GM21367 (cell line): ENCODE data around the gene TXLNB.
A peak's percentile ranks its signal among the peaks of the same experiment; 100 is the strongest.

Experiments used
- ATAC-seq: cut with Tn5 transposase; IDR thresholded peaks from one replicate; pipeline ENCODE4 v1.9.1; 2021; ENCODE audit not compliant: unreplicated experiment

Gene TXLNB

GRCh38 chr6:139291813-139292619, at the start of gene TXLNB:
TSS of gene TXLNB (minus strand) at chr6:139291998. CDS start at chr6:139288899, 3,099 bp downstream.
- peak; percentile 80 for ATAC-seq

DNA sequence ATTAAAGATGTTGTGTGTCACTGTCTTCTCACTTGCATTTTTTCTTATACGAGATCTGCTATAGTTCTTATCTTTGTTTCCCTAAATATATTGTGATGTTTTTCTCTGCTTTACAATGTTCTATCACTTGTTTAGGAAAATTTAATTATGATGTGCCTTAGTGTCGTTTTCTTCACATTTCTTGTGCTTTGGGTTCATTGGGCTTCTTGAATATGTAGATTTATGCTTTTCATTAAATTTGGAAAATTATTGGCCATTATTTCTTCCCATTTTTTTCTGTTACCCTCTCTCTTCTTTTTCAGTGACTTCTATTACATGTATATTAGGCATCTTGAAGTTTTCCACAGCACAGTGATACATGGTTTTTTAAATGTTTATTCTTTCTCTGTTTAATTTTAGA, 49.3 kb upstream of the TXLNB start:
- no peak for ATAC-seq

GRCh38 chr6:139338795-139339194, 47.0 kb upstream of the TXLNB start:
- ATAC-seq = no peak

- no peak for ATAC-seq
These were observed 46.0 kb upstream of the TXLNB start for GRCh38 chr6:139337830-139338229.

- no peak for ATAC-seq
These were observed 45.2 kb upstream of the TXLNB start for GRCh38 chr6:139337001-139337400.

GRCh38 chr6:139336488-139336887, 44.7 kb upstream of the TXLNB start:
- no peak for ATAC-seq

DNA sequence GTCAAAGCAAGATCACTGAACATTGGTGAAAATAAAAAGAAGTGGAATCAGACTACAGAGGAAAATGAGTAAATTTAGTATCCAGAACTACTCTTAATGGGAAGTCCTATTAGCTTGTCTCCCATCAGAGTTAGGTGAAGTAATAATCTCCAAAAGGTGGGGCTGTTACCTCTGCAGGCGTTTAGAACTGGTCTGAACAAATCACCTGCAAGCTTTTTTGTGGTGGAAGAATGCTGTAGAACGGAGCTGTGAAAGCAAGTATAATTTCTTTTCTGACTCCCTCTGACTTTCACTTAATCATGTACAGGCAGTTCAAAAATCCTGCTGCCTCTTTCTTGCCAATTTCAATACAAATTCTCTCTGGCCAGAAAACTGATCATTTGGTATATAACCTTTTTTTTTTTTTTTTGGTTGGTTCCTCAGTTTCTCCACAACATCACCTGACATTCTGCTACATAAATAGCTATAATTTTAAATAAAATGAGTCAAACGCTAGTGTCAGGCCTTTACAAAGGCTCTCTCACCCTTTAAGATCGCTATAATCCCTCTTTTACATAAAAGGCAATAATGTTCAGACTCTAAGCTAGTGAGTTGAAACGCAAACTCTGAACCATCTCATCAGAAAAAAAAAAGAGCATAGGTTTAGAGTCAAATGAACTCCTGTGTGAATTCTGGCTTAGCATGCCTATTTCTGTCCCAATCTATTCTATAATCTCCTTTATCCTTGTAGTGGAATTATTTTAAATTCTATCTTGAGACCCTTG, 43.8 kb upstream of the TXLNB start:
- no peak for ATAC-seq

GRCh38 chr6:139334806-139335446, 43.1 kb upstream of the TXLNB start:
- ATAC-seq = no peak

DNA sequence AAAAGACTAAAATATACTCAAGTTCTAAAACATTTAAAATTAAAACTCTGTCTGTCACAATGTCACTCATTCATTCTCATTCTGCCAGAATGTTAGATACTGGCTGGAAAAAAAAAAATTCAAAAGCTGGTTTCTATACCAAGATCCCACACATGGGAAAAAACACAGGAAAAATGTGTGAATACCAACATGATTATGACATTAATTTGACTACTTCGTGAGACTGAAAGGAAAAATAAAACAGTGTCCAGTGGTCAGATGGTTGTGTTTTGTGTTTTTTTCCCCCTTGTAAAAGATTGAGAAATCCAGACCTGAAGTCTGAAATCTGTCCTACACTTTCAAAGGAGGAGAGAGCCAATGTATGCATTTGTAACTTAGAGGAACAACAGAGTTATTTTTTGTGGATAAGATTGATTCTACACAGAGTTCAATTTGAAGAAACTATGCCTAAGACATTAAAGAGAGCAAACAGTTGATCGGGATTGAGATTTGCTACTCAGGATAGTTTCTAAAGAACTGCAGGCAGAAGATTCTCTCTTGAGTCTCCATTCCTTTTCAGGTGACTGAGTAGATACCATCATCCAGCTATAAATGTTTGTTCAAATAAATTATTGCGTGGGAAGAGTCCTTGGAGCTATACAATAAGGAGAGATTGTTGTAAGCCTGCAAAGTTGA, 39.2 kb upstream of the TXLNB start:
- ATAC-seq = no peak

GRCh38 chr6:139330306-139330705, 38.5 kb upstream of the TXLNB start:
- ATAC-seq = no peak

DNA sequence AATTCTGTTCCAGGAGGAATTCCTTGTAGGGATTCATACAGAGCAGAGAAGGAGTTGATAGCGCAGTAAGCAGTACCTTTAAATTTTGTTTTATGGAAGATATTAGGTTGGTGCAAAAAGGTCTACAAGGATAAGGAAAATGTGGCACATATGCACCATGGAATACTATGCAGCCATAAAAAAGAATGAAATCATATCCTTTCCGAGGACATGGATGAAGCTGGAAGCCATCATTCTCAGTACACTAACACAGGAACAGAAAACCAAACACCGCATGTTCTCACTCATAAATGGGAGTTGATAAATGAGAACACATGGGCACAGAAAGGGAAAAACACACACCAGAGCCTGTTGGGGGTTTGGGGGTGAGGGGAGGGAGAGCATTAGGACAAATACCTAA, 37.4 kb upstream of the TXLNB start:
- ATAC-seq = no peak

GRCh38 chr6:139327038-139327437, 35.2 kb upstream of the TXLNB start:
- peak; percentile 54 for ATAC-seq

- no peak for ATAC-seq
These were observed 33.9 kb upstream of the TXLNB start for GRCh38 chr6:139325686-139326085.

GRCh38 chr6:139325125-139325524, 33.3 kb upstream of the TXLNB start:
- ATAC-seq = peak; percentile 46

DNA sequence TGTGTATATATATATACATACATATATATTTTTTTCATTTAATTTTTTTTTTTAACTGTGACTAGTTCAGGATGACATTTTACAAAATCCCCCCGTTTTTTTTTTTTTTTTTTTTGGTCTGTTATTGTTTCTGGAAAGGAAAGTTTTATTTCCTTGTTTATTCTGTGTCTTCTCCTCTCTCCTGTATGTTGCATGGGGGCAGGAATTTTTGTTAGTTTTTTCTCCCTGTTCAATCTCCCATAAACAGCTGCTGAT, 32.4 kb upstream of the TXLNB start:
- ATAC-seq = no peak

DNA sequence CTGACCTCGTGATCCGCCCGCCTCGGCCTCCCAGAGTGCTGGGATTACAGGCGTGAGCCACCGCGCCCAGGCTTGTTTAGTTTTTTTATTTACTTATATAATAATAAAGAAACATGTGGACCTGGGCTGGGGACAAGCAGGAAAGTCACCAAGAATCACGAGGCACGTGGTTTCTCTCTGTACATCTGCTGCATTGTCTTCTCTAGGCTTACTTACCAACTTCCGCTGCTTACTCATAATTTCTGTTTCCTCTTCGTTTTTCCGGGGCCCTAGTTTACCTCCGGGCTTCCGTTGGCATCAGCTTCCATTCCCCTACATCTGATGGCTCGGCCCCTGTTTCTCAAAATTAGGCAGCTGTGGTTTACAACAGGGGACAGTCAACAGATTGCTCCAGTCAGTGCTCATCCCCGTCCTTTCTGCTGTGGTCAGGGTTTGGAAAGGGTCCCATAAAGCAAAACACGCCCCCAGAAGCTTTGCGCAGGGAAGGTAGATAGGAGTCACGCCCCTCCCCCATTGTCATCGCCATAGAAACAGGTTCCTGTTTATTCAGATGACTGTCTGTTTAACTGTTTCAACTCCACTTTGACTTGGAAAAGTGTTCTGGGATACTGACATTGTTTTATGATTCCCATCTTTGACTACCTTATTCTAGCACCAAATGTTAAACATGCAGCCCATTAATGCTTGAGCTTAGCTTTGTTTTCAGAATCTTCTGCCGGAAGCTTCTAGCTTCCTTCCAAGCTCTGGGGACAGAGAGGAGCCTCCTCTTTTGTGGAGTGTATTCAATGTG, 31.9 kb upstream of the TXLNB start:
- ATAC-seq = no peak

- ATAC-seq = no peak
These were observed 28.3 kb upstream of the TXLNB start for GRCh38 chr6:139320081-139320480.

- ATAC-seq = no peak
These were observed 25.0 kb upstream of the TXLNB start for GRCh38 chr6:139316622-139317317.

GRCh38 chr6:139313784-139314545, 22.2 kb upstream of the TXLNB start:
- ATAC-seq = no peak
